HCT116 (cell line): ENCODE data around the gene CHRNB4.

Experiments
- POLR2A ChIP-seq: IDR thresholded peaks from 2 replicates; pipeline ENCODE4 v1.7.0; 2011; ENCODE audit warnings: borderline replicate concordance; ENCODE audit not compliant: insufficient read depth, insufficient read length; ENCODE audit errors: extremely low read depth
- RAD21 ChIP-seq: IDR thresholded peaks from 2 replicates; pipeline ENCODE4 v1.6.1; 2012; ENCODE audit warnings: low read depth, mild to moderate bottlenecking
- TF ChIP-seq, protein P1 (sequence below), 3 experiments: fragments of 200-600 bp in 1 of 3; sonication (generic) in 1 of 3; IDR thresholded peaks in 2 of 3; conservative IDR thresholded peaks in 1 of 3; 2 replicates each; pipeline ENCODE4 v1.5.1; 2012 to 2017; ENCODE audit warnings: low read depth in 2 of 3, low read length in 2 of 3, antibody characterized with exemption in 1 of 3, borderline replicate concordance in 1 of 3, control low read depth in 1 of 3, mild to moderate bottlenecking in 1 of 3, mixed read lengths in 1 of 3, mixed run types in 1 of 3, moderate library complexity in 1 of 3; ENCODE audit not compliant: insufficient read depth in 1 of 3
- TF ChIP-seq, protein P2 (sequence below): IDR thresholded peaks from 2 replicates; pipeline ENCODE4 v1.6.1; 2012

DNA sequence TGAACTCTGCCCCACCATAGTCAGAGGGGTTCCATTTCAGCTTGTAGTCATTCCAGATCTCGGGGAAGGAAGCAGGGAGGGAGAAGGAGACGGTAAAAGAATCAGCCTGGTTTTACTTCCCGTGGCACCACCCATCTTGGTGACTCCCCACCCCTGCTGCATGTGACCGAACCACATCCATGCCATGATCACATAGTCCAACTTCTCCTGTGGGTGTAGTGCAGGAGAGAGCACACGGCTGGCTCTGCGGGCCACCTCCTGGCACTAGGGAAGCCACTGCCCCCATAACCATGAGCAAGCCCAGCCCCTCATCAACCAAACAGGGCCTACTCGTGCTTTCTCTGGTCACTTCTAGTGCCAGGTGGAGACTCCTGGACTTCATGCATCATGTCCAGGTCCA is 23.9 kb downstream of the CHRNB4 start:
- TF ChIP-seq POLR2A: no peak
- TF ChIP-seq, protein P1, sequence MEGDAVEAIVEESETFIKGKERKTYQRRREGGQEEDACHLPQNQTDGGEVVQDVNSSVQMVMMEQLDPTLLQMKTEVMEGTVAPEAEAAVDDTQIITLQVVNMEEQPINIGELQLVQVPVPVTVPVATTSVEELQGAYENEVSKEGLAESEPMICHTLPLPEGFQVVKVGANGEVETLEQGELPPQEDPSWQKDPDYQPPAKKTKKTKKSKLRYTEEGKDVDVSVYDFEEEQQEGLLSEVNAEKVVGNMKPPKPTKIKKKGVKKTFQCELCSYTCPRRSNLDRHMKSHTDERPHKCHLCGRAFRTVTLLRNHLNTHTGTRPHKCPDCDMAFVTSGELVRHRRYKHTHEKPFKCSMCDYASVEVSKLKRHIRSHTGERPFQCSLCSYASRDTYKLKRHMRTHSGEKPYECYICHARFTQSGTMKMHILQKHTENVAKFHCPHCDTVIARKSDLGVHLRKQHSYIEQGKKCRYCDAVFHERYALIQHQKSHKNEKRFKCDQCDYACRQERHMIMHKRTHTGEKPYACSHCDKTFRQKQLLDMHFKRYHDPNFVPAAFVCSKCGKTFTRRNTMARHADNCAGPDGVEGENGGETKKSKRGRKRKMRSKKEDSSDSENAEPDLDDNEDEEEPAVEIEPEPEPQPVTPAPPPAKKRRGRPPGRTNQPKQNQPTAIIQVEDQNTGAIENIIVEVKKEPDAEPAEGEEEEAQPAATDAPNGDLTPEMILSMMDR (IDR thresholded peaks at IDR 0.05 in 2 of 3, conservative IDR thresholded peaks at IDR 0.05 in 1 of 3; ENCODE audit: borderline replicate concordance in 1 of 3, insufficient read depth in 1 of 3, low read depth in 2 of 3, low read length in 2 of 3): no peak
- no peak for TF ChIP-seq RAD21
- TF ChIP-seq, protein P2, sequence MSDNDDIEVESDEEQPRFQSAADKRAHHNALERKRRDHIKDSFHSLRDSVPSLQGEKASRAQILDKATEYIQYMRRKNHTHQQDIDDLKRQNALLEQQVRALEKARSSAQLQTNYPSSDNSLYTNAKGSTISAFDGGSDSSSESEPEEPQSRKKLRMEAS: no peak
